Pancreas (tissue), 10 donors: ENCODE data around the gene HERPUD2. TPM values are rescaled to one million over a fixed set of nuclear protein-coding genes. Genes with fewer than 3 reads are reported as not detected.

ENCODE experiments used
- ATAC-seq, 4 donors: fragments of 200-7000 bp; cut with Tn5 transposase; one replicate each; pipeline versions ENCODE4 v1.8.0 to v1.9.1; 2020; ENCODE audit warnings: mild to moderate bottlenecking in 4 of 4, moderate library complexity in 4 of 4
- DNase-seq, 6 donors: peaks; one replicate each; pipeline ENCODE4 v3.0.0-alpha.2; 2020
- FAIRE-seq: peaks from 2 replicates; lab custom pipeline; 2012; peaks lifted over from hg19 to GRCh38; lab: Jason Lieb, UNC
- H3K27ac ChIP-seq, 4 donors: fragments of 200-600 bp; sonication (generic); 1 replicate in 3 of 4; 2 replicates in 1 of 4; pipeline versions ENCODE4 v1.5.0 to v1.8.0; 2020
- H3K27me3 ChIP-seq, 4 donors: fragments of 200-600 bp; one replicate each; pipeline ENCODE4 v1.8.0; 2021
- H3K36me3 ChIP-seq, 3 donors: fragments of 200-600 bp; sonication (generic) in 1 of 3; one replicate each; pipeline versions ENCODE4 v1.5.0 to v1.8.0; 2020 to 2021
- H3K4me1 ChIP-seq, 3 donors: fragments of 200-600 bp; one replicate each; pipeline ENCODE4 v1.8.0; 2021
- H3K4me3 ChIP-seq, 4 donors: fragments of 200-600 bp; sonication (generic) in 2 of 4; one replicate each; pipeline versions ENCODE4 v1.5.0 to v1.8.0; 2020 to 2021
- H3K9me3 ChIP-seq, 4 donors: fragments of 200-600 bp; one replicate each; pipeline ENCODE4 v1.8.0; 2021
- WGBS, 2 donors: extraction: QIAGEN DNeasy Blood & Tissue Kit; methylation state at CpG; one replicate each; pipeline ENCODE4 v1.1.7; 2013; 5-methylcytosine and 5-hydroxymethylcytosine counted together
- intact Hi-C, 3 donors: fragments of 100-400 bp; cut with DNase I; formaldehyde crosslinking; loops; one replicate each; pipeline versions ENCODE4 v1.11.1 to v1.14.2; 2022
- polyA plus RNA-seq, 2 donors: library from polyadenylated mRNA; stranded (reverse); fragments of 200-250 nt; gene quantifications; one replicate each; pipeline ENCODE4 v1.2.3, GENCODE V29; 2013
- total RNA-seq, 6 donors: library from RNA; stranded (reverse); fragmentation: NEBNext Ultra II Directional in 4 of 6; extraction: Animal tissue kit (Norgen Biotek cat#: 25700) in 4 of 6; gene quantifications; one replicate each; pipeline versions ENCODE4 v1.2.1 to v1.2.4, GENCODE V29; 2021 to 2023
- TF ChIP-seq, protein P1 (sequence below), 4 donors: fragments of 200-600 bp; sonication (generic) in 3 of 4; IDR thresholded peaks; one replicate each; pipeline versions ENCODE4 v1.5.0 to v1.8.0; 2021; ENCODE audit warnings: antibody characterized with exemption in 4 of 4
- donor health status: healthy with polysubstance abuse.
- donor health status: DM: no; HTN: no; CAD: no; lungs with moderate emphysema.
- donor health status: DM: no; HTN: no; CAD: no.
- donor health status: control.
- donor health status: control.
- donor health status: Bipolar disorder and iron deficiency.
- donor health status: DM: yes; HTN: yes; CAD: no.
- donor health status: DM: no; HTN: no; CAD: no.
- donor health status: DM: no; HTN: no; CAD: no.
- donor health status: DM: yes; HTN: yes; CAD: no.

The HERPUD2 gene
- total and polyA plus RNA-seq, 8 donors, result 9.6 to 21.6 (median 16.4) TPM

GRCh38 chr7:35599645-35600044 lies 95.3 kb downstream of the HERPUD2 start:
- WGBS, 2 donors, result 79 to 91% methylated on average over 1 of the region's 1 CpG
- Histone ChIP-seq H3K9me3 (no peaks in the 10 kb centered on the region), H3K27ac (no peak overlapping the region), H3K4me3 (no peak overlapping the region), H3K36me3 (no peaks in the 10 kb centered on the region), H3K27me3 (no peaks in the 10 kb centered on the region), H3K4me1 (no peaks in the 10 kb centered on the region)
- TF ChIP-seq, protein P1, sequence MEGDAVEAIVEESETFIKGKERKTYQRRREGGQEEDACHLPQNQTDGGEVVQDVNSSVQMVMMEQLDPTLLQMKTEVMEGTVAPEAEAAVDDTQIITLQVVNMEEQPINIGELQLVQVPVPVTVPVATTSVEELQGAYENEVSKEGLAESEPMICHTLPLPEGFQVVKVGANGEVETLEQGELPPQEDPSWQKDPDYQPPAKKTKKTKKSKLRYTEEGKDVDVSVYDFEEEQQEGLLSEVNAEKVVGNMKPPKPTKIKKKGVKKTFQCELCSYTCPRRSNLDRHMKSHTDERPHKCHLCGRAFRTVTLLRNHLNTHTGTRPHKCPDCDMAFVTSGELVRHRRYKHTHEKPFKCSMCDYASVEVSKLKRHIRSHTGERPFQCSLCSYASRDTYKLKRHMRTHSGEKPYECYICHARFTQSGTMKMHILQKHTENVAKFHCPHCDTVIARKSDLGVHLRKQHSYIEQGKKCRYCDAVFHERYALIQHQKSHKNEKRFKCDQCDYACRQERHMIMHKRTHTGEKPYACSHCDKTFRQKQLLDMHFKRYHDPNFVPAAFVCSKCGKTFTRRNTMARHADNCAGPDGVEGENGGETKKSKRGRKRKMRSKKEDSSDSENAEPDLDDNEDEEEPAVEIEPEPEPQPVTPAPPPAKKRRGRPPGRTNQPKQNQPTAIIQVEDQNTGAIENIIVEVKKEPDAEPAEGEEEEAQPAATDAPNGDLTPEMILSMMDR (IDR thresholded peaks at IDR 0.05), result no peak
- ATAC-seq (no peak), FAIRE-seq (no peak), DNase-seq (no peak)
- intact Hi-C loops, result loop anchor here in 1 of 3 donors (10.0 kb wide), 1 partner anchor 55 kb away; no protein-coding TSS in a partner anchor

DNA sequence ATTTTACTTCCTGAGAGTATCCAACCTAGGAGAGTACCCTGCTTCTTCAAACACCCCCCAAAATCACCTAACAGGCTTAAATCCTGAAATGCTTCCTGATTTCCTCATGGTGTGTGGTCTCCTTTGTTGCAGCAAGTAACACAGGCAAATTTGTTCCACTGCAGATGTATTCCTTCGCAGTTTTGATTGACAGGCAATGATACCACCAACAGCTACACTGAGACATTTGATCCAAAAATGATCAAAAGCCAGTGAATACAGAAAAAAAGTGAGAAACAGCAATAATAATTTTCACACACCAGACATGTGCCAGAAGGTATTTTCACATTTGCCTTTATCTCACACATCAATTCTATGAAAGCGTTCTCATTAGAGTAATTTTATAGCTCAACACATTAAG lies 95.9 kb downstream of the HERPUD2 start:
- Histone ChIP-seq H3K36me3 (no peaks in the 10 kb centered on the region), H3K27me3 (no peaks in the 10 kb centered on the region), H3K9me3 (no peaks in the 10 kb centered on the region), H3K4me3 (no peak overlapping the region), H3K27ac (no peak overlapping the region), H3K4me1 (no peaks in the 10 kb centered on the region)
- no peak for ATAC-seq
- no peak for DNase-seq
- no peak for FAIRE-seq
- intact Hi-C loops, result loop anchor here in 1 of 3 donors (10.0 kb wide), 1 partner anchor 54 kb away; no protein-coding TSS in a partner anchor
- WGBS, 2 donors, result 49 to 50% methylated on average over 2 of the region's 2 CpGs
- TF ChIP-seq, protein P1 (IDR thresholded peaks at IDR 0.05), result no peak

DNA sequence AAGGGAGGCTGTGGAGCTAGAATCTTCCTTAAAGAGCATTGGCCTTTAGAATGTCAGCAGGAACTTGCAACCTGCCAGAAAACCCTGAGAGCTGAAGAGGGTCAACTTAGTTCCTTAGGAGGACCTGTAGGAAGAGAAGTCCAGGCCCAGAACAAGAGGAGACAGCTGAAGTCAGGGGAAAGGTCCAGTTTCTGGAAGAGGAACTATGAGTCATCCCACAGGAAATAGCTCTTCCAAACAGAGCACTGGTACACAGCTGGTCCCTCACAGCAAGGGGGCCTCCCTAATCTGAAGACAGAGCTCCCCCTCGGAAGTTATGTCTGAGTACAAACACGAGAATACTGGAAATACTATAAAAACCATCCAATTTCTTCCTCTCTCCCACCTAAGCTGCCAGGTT lies 98.9 kb downstream of the HERPUD2 start:
- TF ChIP-seq, protein P1 (IDR thresholded peaks at IDR 0.05), result no peak
- 69% methylated on average over 2 of the region's 2 CpGs for WGBS, 2 donors
- no peak for ATAC-seq
- no peak for DNase-seq
- Histone ChIP-seq H3K9me3 (no peaks in the 10 kb centered on the region), H3K4me3 (no peak overlapping the region), H3K4me1 (no peaks in the 10 kb centered on the region), H3K27ac (no peak overlapping the region), H3K36me3 (no peaks in the 10 kb centered on the region), H3K27me3 (no peaks in the 10 kb centered on the region)
- FAIRE-seq, result no peak
- intact Hi-C loops, result loop anchor here in 1 of 3 donors (10.0 kb wide), 1 partner anchor 51 kb away; no protein-coding TSS in a partner anchor

GRCh38 chr7:35593899-35594298 lies 101.0 kb downstream of the HERPUD2 start:
- H3K27ac ChIP-seq, result no peak overlapping the region
- no peaks in the 10 kb centered on the region for H3K4me1 ChIP-seq
- H3K9me3 ChIP-seq, result no peaks in the 10 kb centered on the region
- intact Hi-C loops, result loop anchor here in 1 of 3 donors (10.0 kb wide), 1 partner anchor 49 kb away; no protein-coding TSS in a partner anchor
- FAIRE-seq (no peak), ATAC-seq (no peak), DNase-seq (no peak)
- H3K27me3 ChIP-seq, result no peaks in the 10 kb centered on the region
- TF ChIP-seq, protein P1 (IDR thresholded peaks at IDR 0.05), result peak in 1 of 4 donors; percentile 15
- H3K4me3 ChIP-seq, result no peak overlapping the region
- 69 to 78% methylated on average over 8 of the region's 8 CpGs for WGBS, 2 donors
- H3K36me3 ChIP-seq, result no peaks in the 10 kb centered on the region

GRCh38 chr7:35588647-35589046 lies 106.3 kb downstream of the HERPUD2 start:
- H3K4me3 ChIP-seq, result no peak overlapping the region
- no peaks in the 10 kb centered on the region for H3K27me3 ChIP-seq
- intact Hi-C loops, result no loop called here
- 73 to 79% methylated on average over 4 of the region's 4 CpGs for WGBS, 2 donors
- no peaks in the 10 kb centered on the region for H3K36me3 ChIP-seq
- DNase-seq, result no peak
- ATAC-seq, result no peak
- H3K9me3 ChIP-seq, result no peaks in the 10 kb centered on the region
- TF ChIP-seq, protein P1 (IDR thresholded peaks at IDR 0.05), result no peak
- no peaks in the 10 kb centered on the region for H3K4me1 ChIP-seq
- no peak overlapping the region for H3K27ac ChIP-seq
- FAIRE-seq, result no peak
